Neural progenitor cell (in vitro differentiated cells): ENCODE measurements around the gene LPO.

Experiments used
- CTCF ChIP-seq: fragments of 200-600 bp; sonication (generic); IDR thresholded peaks from 2 replicates; pipeline ENCODE4 v1.5.1; 2017; ENCODE audit warnings: antibody characterized with exemption, mild to moderate bottlenecking
- EZH2 ChIP-seq: fragments of 200-600 bp; sonication (generic); IDR thresholded peaks from 2 replicates; pipeline ENCODE4 v1.6.1; 2017; ENCODE audit warnings: antibody characterized with exemption, mild to moderate bottlenecking, moderate library complexity

- TF ChIP-seq CTCF (no peak), EZH2 (no peak)
These were observed 26.9 kb downstream of the LPO start for GRCh38 chr17:58265271-58265670.
